Activated naive CD8-positive, alpha-beta T cell treated with anti-CD3 and anti-CD28 coated beads for 36 hours (primary cell): ENCODE measurements around the gene RIMBP3B. TPM values are rescaled to one million over a fixed set of nuclear protein-coding genes. Genes with fewer than 3 reads are reported as not detected.
"Not testable (repeated sequence)": the region's sequence is repeated elsewhere in the genome, so short reads cannot be mapped to it uniquely, and the experiment has no call there.

ENCODE experiments used
- DNase-seq: peaks from one replicate; pipeline ENCODE4 v3.0.0; 2021
- H3K27ac Mint-ChIP-seq: one replicate; pipeline ENCODE4 v1.8.0; 2022; ENCODE audit warnings: mild to moderate bottlenecking, moderate library complexity, mixed read lengths
- H3K27me3 Mint-ChIP-seq: one replicate; pipeline ENCODE4 v1.8.0; 2022; ENCODE audit warnings: mild to moderate bottlenecking, mixed read lengths
- H3K36me3 Mint-ChIP-seq: one replicate; pipeline ENCODE4 v1.8.0; 2021; ENCODE audit warnings: mild to moderate bottlenecking, mixed read lengths
- H3K4me1 Mint-ChIP-seq: one replicate; pipeline ENCODE4 v1.8.0; 2021; ENCODE audit warnings: mixed read lengths
- H3K4me3 Mint-ChIP-seq: one replicate; pipeline ENCODE4 v1.8.0; 2022; ENCODE audit warnings: mild to moderate bottlenecking, moderate library complexity, mixed read lengths
- H3K9me3 Mint-ChIP-seq: one replicate; pipeline ENCODE4 v1.8.0; 2022; ENCODE audit warnings: mixed read lengths
- total RNA-seq, 2 experiments: library from RNA; stranded (reverse); gene quantifications; one replicate each; pipeline ENCODE4 v1.2.3, GENCODE V29; 2021

Gene RIMBP3B, protein sequence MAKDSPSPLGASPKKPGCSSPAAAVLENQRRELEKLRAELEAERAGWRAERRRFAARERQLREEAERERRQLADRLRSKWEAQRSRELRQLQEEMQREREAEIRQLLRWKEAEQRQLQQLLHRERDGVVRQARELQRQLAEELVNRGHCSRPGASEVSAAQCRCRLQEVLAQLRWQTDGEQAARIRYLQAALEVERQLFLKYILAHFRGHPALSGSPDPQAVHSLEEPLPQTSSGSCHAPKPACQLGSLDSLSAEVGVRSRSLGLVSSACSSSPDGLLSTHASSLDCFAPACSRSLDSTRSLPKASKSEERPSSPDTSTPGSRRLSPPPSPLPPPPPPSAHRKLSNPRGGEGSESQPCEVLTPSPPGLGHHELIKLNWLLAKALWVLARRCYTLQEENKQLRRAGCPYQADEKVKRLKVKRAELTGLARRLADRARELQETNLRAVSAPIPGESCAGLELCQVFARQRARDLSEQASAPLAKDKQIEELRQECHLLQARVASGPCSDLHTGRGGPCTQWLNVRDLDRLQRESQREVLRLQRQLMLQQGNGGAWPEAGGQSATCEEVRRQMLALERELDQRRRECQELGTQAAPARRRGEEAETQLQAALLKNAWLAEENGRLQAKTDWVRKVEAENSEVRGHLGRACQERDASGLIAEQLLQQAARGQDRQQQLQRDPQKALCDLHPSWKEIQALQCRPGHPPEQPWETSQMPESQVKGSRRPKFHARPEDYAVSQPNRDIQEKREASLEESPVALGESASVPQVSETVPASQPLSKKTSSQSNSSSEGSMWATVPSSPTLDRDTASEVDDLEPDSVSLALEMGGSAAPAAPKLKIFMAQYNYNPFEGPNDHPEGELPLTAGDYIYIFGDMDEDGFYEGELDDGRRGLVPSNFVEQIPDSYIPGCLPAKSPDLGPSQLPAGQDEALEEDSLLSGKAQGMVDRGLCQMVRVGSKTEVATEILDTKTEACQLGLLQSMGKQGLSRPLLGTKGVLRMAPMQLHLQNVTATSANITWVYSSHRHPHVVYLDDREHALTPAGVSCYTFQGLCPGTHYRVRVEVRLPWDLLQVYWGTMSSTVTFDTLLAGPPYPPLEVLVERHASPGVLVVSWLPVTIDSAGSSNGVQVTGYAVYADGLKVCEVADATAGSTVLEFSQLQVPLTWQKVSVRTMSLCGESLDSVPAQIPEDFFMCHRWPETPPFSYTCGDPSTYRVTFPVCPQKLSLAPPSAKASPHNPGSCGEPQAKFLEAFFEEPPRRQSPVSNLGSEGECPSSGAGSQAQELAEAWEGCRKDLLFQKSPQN (N-terminal part only)
- under 1 TPM; 0.19 to 0.32 TPM for total RNA-seq

DNA sequence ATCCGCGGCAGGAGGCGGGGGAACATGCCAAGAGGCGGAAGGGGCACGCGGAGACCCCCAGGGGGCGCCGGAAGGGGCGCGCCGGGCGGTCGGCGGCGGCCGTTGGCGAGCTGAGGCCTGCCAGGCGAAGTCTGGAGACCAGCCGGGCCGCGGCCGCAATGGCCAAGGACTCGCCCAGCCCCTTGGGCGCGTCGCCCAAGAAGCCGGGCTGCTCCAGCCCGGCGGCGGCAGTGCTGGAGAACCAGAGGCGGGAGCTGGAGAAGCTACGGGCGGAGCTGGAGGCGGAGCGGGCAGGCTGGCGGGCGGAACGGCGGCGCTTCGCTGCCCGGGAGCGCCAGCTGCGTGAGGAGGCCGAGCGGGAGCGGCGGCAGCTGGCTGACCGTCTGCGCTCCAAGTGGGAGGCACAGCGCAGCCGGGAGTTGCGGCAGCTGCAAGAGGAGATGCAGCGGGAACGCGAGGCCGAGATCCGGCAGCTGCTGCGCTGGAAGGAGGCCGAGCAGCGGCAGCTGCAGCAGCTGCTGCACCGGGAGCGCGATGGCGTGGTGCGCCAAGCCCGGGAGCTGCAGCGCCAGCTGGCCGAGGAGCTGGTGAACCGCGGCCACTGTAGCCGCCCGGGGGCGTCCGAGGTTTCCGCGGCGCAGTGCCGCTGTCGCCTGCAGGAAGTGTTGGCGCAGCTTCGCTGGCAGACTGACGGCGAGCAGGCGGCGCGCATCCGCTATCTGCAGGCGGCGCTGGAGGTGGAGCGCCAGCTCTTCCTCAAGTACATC is at the start of gene RIMBP3B:
RIMBP3B (plus strand) TSS at position 51 of the 767 bp plus-strand sequence; CDS start at position 159, 108 bp downstream.
- not testable (repeated sequence) for H3K36me3 Mint-ChIP-seq, DNase-seq, H3K4me1 Mint-ChIP-seq, H3K27ac Mint-ChIP-seq, H3K9me3 Mint-ChIP-seq, H3K27me3 Mint-ChIP-seq, H3K4me3 Mint-ChIP-seq

DNA sequence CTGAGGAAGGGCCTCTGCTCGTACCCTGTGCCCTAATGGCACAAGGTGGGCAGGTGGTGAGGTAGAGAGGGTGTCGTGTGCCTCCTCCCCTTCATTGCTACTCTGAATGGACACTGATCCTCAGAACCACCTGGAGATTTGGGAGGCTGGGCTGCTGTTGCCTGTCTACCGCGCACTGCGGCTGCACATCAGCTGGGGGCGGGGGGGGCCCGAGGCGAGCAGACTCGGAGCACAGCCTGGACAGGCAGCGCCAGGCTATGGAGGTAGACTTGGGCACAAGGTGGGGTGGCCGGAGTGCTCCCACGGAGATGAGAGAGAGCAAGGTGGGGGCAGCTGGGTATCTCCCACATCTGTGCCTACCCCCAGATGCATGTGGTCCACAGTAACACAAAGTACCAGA is 26.0 kb upstream of the RIMBP3B start:
- H3K36me3 Mint-ChIP-seq, H3K4me3 Mint-ChIP-seq, H3K27me3 Mint-ChIP-seq, H3K9me3 Mint-ChIP-seq, H3K27ac Mint-ChIP-seq, DNase-seq, H3K4me1 Mint-ChIP-seq: not testable (repeated sequence)

DNA sequence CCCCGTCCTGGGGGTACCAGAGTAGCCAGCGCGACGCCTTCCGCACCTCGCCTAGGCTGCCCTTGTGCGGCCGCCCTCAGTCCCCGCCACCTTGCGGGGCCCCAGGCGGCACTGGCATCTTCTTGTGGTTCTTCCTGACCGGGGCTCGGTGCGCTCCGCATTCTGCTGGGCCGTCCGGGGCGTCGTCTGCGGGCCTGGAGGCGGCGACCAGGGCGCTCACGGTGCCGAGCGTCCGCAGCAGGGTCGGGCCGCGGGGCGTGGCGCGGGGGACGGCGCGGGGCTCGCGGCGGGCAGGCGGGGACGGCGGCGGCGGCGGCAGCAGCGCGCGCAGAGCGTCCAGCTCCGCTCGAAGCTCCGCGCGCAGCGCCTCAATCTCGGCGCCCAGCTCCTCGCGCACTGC is 23.0 kb upstream of the RIMBP3B start:
- not testable (repeated sequence) for H3K36me3 Mint-ChIP-seq, H3K4me3 Mint-ChIP-seq, H3K9me3 Mint-ChIP-seq, H3K27me3 Mint-ChIP-seq, H3K4me1 Mint-ChIP-seq, DNase-seq, H3K27ac Mint-ChIP-seq

DNA sequence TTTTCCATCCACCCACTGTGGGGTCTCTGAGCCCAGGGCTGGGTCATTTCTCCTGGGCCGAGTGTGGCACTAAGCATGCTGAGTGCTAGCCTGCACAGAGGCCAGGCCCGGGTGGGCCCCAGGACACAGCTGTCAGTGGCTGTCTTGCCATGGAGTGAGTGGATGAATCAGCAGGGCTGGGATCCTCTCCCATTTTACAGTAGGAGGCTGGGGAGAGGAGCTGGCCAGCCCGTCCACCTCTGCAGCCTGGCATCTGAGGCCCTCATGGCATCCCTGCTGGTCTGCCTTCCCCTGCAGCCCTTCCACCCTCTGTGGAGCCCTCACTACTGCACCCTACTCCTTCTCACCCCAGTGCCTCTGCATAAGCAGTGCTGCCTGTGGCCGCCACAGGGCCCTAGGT is 21.1 kb upstream of the RIMBP3B start:
- DNase-seq, H3K9me3 Mint-ChIP-seq, H3K27ac Mint-ChIP-seq, H3K27me3 Mint-ChIP-seq, H3K36me3 Mint-ChIP-seq, H3K4me3 Mint-ChIP-seq, H3K4me1 Mint-ChIP-seq: not testable (repeated sequence)

DNA sequence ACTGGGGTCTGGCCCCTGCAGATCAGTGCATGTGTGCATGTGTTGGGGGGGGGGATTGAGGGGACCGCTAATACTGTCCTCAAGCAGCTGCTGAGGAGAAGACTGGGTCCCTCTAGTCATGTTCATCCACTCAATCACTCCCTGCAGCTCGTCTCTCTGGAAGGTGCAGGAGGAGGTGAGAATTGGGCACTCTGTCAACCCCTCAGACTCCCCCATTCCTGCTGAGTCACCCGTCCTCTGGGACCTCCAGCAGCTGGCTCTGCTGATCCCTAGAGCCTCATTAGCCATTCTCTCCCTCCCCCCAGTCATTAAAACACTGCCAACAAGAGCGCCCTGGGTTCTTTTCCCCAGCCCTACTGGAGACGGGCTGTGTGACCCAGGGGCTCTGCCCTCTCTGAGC is 20.5 kb upstream of the RIMBP3B start:
- H3K27me3 Mint-ChIP-seq, H3K27ac Mint-ChIP-seq, H3K36me3 Mint-ChIP-seq: not testable (repeated sequence)

DNA sequence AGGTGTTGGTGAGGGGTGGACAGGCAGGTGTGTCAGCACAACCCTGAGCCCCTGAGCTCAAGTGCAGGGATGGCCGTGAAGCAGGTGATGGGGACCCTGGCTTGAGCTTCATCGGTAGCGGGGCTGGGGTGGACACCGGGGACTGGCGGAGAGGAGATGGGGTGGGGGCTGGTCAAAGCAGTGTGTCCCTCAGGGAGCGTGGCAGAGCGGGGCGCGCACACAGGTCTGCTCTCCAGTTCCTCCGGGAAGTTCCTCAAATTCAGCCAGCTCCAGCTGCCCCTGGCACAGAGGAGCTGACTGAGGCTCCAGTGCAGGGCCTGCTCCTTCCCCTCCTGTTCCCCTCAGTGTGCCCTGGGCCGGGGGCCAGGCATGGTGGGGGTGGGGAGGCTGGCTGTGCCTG is 19.7 kb upstream of the RIMBP3B start:
- H3K36me3 Mint-ChIP-seq, H3K27me3 Mint-ChIP-seq: not testable (repeated sequence)

More for the DNA sequence above, 20.5 kb upstream of the RIMBP3B start:
- H3K4me1 Mint-ChIP-seq, H3K9me3 Mint-ChIP-seq, DNase-seq, H3K4me3 Mint-ChIP-seq: not testable (repeated sequence)

DNA sequence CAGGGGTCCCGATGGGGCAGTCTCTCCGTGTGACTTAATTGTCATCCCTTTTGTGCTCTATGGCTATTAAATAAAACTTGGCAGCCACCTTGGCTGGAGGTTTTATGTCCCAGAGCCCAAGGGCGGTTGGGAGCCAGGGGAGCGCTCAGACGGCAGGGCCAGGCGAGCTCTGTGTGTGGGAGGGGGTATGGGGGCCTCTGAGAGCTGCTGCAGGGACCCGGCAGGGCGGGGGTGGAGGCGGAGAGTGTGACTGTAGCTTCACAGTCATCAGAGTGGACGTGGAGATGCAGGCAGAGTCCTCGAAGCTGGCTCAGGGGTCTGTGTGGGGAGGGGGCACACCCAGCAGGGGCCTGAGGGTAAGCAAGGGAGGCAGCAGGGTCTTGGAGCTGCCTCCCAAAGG is 19.2 kb upstream of the RIMBP3B start:
- DNase-seq, H3K4me1 Mint-ChIP-seq, H3K36me3 Mint-ChIP-seq, H3K9me3 Mint-ChIP-seq, H3K27me3 Mint-ChIP-seq, H3K27ac Mint-ChIP-seq, H3K4me3 Mint-ChIP-seq: not testable (repeated sequence)

More for the DNA sequence above, 19.7 kb upstream of the RIMBP3B start:
- not testable (repeated sequence) for H3K9me3 Mint-ChIP-seq, H3K27ac Mint-ChIP-seq, H3K4me3 Mint-ChIP-seq, DNase-seq, H3K4me1 Mint-ChIP-seq

DNA sequence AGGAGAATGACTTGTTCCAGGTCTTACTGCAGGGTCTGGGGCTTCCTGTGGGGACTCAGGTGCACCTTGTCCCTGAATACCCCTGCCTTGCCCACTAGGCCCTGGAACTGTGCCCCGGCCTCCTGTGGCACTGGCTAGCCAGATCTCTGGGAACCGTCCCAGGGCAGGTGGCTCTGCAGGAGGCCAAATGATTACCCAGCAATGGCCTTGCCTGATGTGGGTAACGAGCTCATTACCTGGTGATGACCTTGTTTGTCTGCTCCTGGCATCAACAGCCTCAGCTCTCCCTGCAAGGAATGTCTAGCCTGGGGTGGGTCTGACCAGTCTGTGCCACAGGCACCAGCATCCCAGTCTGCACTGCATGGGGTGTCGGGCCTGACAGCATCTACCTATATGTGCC is 18.2 kb upstream of the RIMBP3B start:
- H3K36me3 Mint-ChIP-seq, H3K4me3 Mint-ChIP-seq, H3K4me1 Mint-ChIP-seq, H3K27ac Mint-ChIP-seq, H3K27me3 Mint-ChIP-seq, H3K9me3 Mint-ChIP-seq, DNase-seq: not testable (repeated sequence)

DNA sequence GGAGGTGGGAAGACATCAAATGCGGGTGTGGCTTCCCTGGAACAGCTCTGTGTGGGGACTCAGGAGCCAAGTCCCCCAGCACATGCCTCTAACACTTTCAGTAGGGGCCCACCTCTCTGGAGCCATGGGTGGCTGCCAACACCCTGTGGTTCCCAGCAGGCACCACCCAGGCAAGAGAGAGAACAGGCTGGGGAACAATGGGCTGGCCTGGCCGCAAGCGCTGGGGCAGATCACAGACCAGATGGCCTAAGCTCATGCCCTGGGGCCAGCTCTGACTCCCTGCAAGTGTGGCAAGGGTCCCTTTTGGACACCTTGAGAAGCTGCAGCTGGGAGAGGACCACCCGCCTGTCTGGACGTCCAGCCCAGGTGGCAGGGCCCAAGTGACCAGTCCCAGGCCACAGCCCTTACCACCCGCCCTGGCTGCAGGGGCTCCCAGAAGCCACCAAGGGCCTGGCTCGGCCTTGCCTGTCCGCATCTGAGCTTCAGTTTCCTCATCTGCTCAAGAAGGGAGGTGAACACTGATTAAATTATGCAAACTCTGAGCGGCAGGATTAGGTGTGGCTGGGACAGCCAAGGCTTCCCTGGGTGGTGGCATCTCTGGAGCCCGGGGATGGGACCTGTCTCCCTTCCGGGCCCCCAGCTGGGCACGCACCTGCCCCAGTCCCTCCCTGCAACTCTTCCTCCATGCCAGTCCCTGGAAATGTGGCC is 14.8 kb upstream of the RIMBP3B start:
- not testable (repeated sequence) for H3K9me3 Mint-ChIP-seq, H3K36me3 Mint-ChIP-seq, H3K4me3 Mint-ChIP-seq, H3K27me3 Mint-ChIP-seq, H3K4me1 Mint-ChIP-seq, H3K27ac Mint-ChIP-seq, DNase-seq

DNA sequence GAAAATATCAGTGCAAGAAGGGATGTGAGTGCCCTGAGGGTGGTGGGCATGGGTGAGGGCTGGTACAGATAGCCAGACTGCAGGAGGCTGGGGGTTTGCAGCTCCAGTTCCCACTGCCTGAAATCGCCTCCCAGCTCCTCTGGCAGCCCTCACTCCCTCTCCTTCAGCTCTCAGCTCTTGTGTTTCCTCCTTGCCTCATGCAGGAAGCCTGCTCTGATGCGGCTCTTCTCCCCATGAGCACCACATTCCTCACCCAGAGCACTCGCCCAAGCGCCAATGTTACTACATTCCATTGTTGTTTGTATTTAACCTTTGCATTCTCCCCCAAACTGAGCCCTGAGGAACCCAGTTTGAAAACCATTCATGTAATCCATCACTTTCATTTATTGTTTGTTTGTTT is 7.7 kb upstream of the RIMBP3B start:
- H3K36me3 Mint-ChIP-seq, H3K4me1 Mint-ChIP-seq, H3K9me3 Mint-ChIP-seq, H3K27me3 Mint-ChIP-seq, H3K27ac Mint-ChIP-seq, DNase-seq, H3K4me3 Mint-ChIP-seq: not testable (repeated sequence)

DNA sequence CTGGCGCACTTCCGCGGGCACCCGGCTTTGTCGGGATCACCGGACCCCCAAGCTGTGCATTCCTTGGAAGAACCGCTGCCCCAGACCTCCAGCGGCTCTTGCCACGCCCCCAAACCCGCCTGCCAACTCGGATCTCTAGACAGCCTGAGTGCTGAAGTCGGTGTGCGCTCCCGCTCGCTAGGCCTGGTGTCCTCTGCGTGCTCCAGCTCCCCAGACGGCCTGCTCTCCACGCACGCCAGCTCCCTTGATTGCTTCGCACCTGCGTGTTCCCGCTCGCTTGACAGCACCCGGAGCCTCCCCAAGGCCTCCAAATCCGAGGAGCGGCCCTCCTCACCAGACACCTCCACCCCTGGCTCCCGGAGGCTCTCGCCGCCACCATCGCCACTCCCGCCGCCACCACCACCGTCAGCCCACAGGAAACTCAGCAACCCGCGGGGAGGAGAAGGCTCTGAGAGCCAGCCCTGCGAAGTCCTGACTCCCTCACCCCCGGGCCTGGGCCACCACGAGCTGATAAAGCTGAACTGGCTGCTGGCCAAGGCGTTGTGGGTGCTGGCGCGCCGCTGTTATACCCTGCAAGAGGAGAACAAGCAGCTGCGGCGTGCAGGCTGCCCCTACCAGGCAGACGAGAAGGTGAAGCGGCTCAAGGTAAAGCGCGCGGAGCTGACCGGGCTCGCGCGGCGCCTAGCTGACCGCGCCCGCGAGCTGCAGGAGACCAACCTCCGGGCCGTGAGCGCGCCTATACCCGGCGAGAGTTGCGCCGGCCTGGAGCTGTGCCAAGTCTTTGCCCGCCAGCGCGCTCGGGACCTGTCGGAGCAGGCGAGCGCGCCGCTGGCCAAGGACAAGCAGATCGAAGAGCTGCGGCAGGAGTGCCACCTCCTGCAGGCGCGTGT is 1.2 kb downstream of the RIMBP3B start:
- not testable (repeated sequence) for H3K4me1 Mint-ChIP-seq, H3K27me3 Mint-ChIP-seq, H3K4me3 Mint-ChIP-seq, H3K36me3 Mint-ChIP-seq, DNase-seq, H3K9me3 Mint-ChIP-seq, H3K27ac Mint-ChIP-seq

DNA sequence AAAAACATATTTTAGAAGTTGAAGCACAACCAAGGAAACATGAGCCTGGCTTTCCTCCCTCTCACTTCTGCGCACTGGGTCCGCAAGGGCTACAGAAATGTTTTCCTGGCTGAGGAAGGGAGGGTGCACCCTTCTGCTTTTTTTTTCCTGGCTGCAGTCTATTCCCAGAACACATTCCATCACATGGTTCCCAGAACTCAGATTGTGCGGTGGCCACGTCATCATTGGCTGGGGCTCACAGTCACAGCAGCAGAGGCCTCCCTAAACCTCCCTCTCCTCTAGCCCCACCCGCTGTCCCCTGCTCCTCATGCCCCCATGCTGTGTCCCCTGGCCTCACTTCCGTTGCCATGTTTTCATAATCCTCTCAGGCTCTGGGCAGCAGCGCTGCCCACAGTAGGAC is 5.9 kb downstream of the RIMBP3B start:
- H3K4me3 Mint-ChIP-seq, DNase-seq, H3K4me1 Mint-ChIP-seq, H3K9me3 Mint-ChIP-seq, H3K27ac Mint-ChIP-seq, H3K36me3 Mint-ChIP-seq, H3K27me3 Mint-ChIP-seq: not testable (repeated sequence)

DNA sequence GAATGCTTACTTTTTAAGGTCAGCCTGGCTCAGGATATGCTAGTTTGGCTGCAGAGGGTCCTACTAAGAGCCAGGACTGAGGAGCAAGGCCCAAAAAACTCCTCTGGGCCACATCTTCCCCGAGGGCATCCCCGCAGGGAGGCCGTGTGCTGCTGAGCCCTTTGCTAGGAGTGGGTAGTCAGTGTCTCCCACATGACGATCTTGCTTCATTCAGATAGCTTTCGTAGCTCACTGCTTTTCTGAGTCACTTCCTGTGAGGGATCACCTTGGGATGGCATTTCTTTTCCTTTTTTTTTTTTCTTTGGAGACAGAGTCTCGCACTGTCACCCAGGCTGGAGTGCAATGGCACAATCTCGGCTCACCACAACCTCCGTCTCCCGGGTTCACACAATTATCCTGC is 6.5 kb downstream of the RIMBP3B start:
- not testable (repeated sequence) for H3K9me3 Mint-ChIP-seq, H3K27me3 Mint-ChIP-seq, H3K4me1 Mint-ChIP-seq, H3K36me3 Mint-ChIP-seq, H3K4me3 Mint-ChIP-seq, H3K27ac Mint-ChIP-seq, DNase-seq
